Spleen (tissue), 11 donors: ENCODE measurements around the gene SMARCC2. TPM values are rescaled to one million over a fixed set of nuclear protein-coding genes. Genes with fewer than 3 reads are reported as not detected.
A peak's percentile ranks its signal among the peaks of the same experiment; 100 is the strongest.

ENCODE experiments used
- DNase-seq: peaks from one replicate; pipeline ENCODE4 v3.0.0-alpha.2; 2020
- H3K27ac ChIP-seq, 8 donors: fragments of 200-600 bp; sonication (generic) in 7 of 8; 1 replicate in 4 of 8; 2 replicates in 4 of 8; pipeline versions ENCODE4 v1.5.0 to v1.8.0; 2016 to 2021; ENCODE audit warnings: inconsistent platforms in 4 of 8, mild to moderate bottlenecking in 4 of 8, moderate library complexity in 1 of 8
- H3K27me3 ChIP-seq, 7 donors: fragments of 200-600 bp; sonication (generic) in 6 of 7; replicated peaks in 1 of 7; 1 replicate in 4 of 7; 2 replicates in 3 of 7; pipeline versions ENCODE4 v1.5.0 to v1.8.0; 2016 to 2021; ENCODE audit warnings: inconsistent platforms in 3 of 7, mild to moderate bottlenecking in 1 of 7
- H3K36me3 ChIP-seq, 6 donors: fragments of 200-600 bp; sonication (generic) in 5 of 6; 1 replicate in 4 of 6; 2 replicates in 2 of 6; pipeline versions ENCODE4 v1.5.0 to v1.8.0; 2016 to 2021; ENCODE audit warnings: inconsistent platforms in 2 of 6
- H3K4me1 ChIP-seq, 6 donors: fragments of 200-600 bp; sonication (generic) in 5 of 6; 1 replicate in 3 of 6; 2 replicates in 3 of 6; pipeline versions ENCODE4 v1.5.0 to v1.8.0; 2016 to 2021; ENCODE audit warnings: inconsistent platforms in 3 of 6
- H3K4me3 ChIP-seq, 8 donors: fragments of 200-600 bp; sonication (generic) in 7 of 8; 1 replicate in 4 of 8; 2 replicates in 4 of 8; pipeline versions ENCODE4 v1.5.0 to v1.8.0; 2016 to 2021; ENCODE audit warnings: inconsistent platforms in 4 of 8, mild to moderate bottlenecking in 4 of 8, moderate library complexity in 2 of 8
- H3K9me3 ChIP-seq, 8 donors: fragments of 200-600 bp; sonication (generic) in 7 of 8; 1 replicate in 4 of 8; 2 replicates in 4 of 8; pipeline versions ENCODE4 v1.5.0 to v1.8.0; 2016 to 2021; ENCODE audit warnings: inconsistent platforms in 4 of 8
- POLR2A ChIP-seq, 3 donors: fragments of 450-650 bp; IDR thresholded peaks; one replicate each; pipeline ENCODE4 v1.5.1; 2017; ENCODE audit warnings: antibody characterized with exemption in 3 of 3, mild to moderate bottlenecking in 1 of 3
- POLR2AphosphoS5 ChIP-seq, 3 donors: sonication (generic); formaldehyde crosslinking; IDR thresholded peaks; one replicate each; pipeline ENCODE4 v1.5.1; 2017; ENCODE audit warnings: antibody characterized with exemption in 3 of 3
- WGBS, 5 donors: extraction: QIAGEN DNeasy Blood & Tissue Kit in 3 of 5; methylation state at CpG; one replicate each; pipeline versions ENCODE4 v1.1.5 to v1.1.7; 2013 to 2018; 5-methylcytosine and 5-hydroxymethylcytosine counted together
- intact Hi-C: fragments of 100-400 bp; cut with DNase I; formaldehyde crosslinking; loops from one replicate; pipeline ENCODE4 v1.15.0; 2023; ENCODE audit warnings: low total_unique reads
- polyA plus RNA-seq, 3 donors: library from polyadenylated mRNA; stranded (reverse); fragments of 200-250 nt; gene quantifications; one replicate each; pipeline ENCODE4 v1.2.1, GENCODE V29; 2013
- total RNA-seq, 7 donors: library from RNA; depleted of rRNA in 3 of 7; stranded (reverse); fragments of >200 nt in 3 of 7; fragmentation: NEBNext Ultra II Directional in 4 of 7; extraction: Animal tissue kit (Norgen Biotek cat#: 25700) in 4 of 7; gene quantifications; one replicate each; pipeline versions ENCODE4 v1.1.0 to v1.2.1, GENCODE V29; 2016 to 2021
- TF ChIP-seq, protein P1 (sequence below), 11 experiments: fragments of 200-600 bp in 7 of 11; fragments of 450-650 bp in 4 of 11; sonication (generic) in 4 of 11; IDR thresholded peaks in 8 of 11; conservative IDR thresholded peaks in 3 of 11; 1 replicate in 7 of 11; 2 replicates in 4 of 11; pipeline versions ENCODE4 v1.4.0 to v1.8.0; 2016 to 2021; ENCODE audit warnings: antibody characterized with exemption in 11 of 11, inconsistent platforms in 4 of 11, mild to moderate bottlenecking in 1 of 11
- donor health status: healthy with polysubstance abuse.
- donor health status: DM: no; HTN: no; CAD: no; lungs with moderate emphysema.
- donor health status: DM: no; HTN: no; CAD: no.
- donor health status: Bipolar disorder and iron deficiency.
- donor health status: healthy.
- donor health status: DM: no; HTN: no; CAD: no.
- donor health status: DM: yes; HTN: yes; CAD: no.

SMARCC2 gene
- total and polyA plus RNA-seq, 10 donors: 8.5 to 121 (median 97.7) TPM

DNA sequence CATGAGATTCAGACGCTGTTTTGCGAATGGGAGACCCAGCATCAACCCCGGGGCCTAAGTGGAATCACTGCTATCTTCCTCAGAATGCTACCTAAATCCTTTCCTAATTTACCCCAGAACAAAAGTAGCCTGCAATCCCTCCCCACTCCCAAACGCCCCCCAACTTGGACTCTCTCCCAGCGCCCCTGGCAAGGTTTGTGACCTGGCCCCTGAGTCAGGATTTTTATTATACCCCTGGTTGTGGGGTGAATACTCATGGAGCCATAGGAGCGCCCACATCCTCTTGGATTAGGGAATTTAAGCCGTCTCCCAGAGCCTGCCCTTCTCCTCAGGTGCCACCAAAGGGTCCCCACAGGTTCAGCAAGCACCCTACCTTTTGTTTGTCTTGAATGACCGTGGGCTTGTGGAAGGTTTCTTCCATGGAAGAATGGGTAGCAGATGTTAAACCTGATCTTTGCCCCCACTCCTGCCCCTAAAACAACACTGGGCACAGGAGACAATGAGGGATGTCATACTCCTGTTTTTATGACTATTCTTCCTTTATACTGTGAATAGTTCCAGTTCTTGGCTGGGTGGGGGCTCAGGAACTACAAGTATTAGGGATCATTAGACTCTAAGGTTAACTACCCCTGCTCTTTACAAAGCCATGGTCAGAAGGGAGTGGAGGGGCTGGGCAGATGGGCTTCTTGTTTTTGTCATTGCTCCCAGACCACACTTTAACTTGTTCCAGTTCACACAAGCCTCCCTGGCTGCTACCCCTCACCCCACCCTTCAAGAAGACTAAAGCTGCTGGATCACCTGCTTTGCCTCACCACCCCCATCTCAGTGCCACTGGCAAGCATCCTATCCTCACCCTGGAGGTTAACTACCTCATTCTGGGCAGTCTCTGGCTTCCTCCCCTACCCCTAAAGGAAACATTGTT, 36.3 kb downstream of the SMARCC2 start:
- intact Hi-C loops: no loop called here
- peak overlapping the region in 7 of 8 donors; percentile 97 to 98 (median 98) for H3K27ac ChIP-seq

DNA sequence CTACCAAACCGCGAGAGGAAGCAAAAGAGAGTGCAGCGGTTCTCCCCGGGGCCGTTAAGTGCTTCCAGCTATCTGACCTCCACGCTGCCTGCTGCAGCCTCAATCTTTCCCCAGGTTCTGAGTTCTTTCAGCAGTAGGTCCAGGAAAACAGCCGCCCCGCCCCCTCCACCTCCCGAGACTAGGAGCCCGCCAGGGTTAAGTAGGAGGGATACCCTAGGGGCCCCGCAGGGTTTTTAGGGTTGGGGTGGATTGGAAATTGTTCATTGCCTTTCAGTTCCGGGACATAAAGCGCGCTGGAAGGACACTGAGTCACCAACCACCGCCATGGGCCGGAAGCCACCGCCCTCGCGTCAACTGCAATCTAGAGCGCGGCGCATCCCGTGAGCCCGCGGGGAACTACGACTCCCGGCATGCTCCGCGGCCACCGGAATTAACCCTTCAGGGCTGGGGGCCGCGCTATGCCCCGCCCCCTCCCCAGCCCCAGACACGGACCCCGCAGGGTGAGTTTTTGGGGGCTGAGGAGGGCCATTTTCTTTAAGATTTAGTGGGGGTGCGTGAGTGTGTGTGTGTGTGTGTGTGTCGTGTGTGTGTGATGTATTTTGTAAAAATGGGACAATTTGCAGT, 37.0 kb downstream of the SMARCC2 start, which contains the start of gene MYL6B:
TSS of gene MYL6B (plus strand) at position 456 of the 624 bp plus-strand sequence. CDS start 1,332 bp downstream, outside the sequence.
- TF ChIP-seq POLR2A (IDR thresholded peaks at IDR 0.05) (peak in 1 of 3 donors; percentile 50), POLR2AphosphoS5 (IDR thresholded peaks at IDR 0.05) (peak; percentile 95 to 97 (median 95))
- TF ChIP-seq, protein P1, sequence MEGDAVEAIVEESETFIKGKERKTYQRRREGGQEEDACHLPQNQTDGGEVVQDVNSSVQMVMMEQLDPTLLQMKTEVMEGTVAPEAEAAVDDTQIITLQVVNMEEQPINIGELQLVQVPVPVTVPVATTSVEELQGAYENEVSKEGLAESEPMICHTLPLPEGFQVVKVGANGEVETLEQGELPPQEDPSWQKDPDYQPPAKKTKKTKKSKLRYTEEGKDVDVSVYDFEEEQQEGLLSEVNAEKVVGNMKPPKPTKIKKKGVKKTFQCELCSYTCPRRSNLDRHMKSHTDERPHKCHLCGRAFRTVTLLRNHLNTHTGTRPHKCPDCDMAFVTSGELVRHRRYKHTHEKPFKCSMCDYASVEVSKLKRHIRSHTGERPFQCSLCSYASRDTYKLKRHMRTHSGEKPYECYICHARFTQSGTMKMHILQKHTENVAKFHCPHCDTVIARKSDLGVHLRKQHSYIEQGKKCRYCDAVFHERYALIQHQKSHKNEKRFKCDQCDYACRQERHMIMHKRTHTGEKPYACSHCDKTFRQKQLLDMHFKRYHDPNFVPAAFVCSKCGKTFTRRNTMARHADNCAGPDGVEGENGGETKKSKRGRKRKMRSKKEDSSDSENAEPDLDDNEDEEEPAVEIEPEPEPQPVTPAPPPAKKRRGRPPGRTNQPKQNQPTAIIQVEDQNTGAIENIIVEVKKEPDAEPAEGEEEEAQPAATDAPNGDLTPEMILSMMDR (IDR thresholded peaks at IDR 0.05 in 8 of 11, conservative IDR thresholded peaks at IDR 0.05 in 3 of 11): no peak
- H3K4me1 ChIP-seq: peaks cover 12 to 61% (median 43%) of the 10 kb centered on the region in 6 donors
- WGBS, 5 donors: 0 to 1% (median 1%) methylated on average over 23 to 37 of the region's 37 CpGs
- H3K36me3 ChIP-seq: peaks cover 0 to 8% (median 0%) of the 10 kb centered on the region in 6 donors
- no peaks in the 10 kb centered on the region for H3K27me3 ChIP-seq
- H3K9me3 ChIP-seq: no peaks in the 10 kb centered on the region
- intact Hi-C loops: no loop called here
- DNase-seq: peak; percentile 98
- H3K4me3 ChIP-seq: peak within 1 kb of the TSS; percentile 52 to 86 (median 59)
- H3K27ac ChIP-seq: peak within 1 kb of the TSS; percentile 96 to 98 (median 98)

More for the DNA sequence above, 36.3 kb downstream of the SMARCC2 start:
- peaks cover 12 to 59% (median 43%) of the 10 kb centered on the region in 6 donors for H3K4me1 ChIP-seq
- no peak for TF ChIP-seq POLR2AphosphoS5 (IDR thresholded peaks at IDR 0.05)
- TF ChIP-seq POLR2A (IDR thresholded peaks at IDR 0.05): no peak
- TF ChIP-seq, protein P1 (IDR thresholded peaks at IDR 0.05 in 8 of 11, conservative IDR thresholded peaks at IDR 0.05 in 3 of 11): no peak
- DNase-seq: no peak
- no peaks in the 10 kb centered on the region for H3K9me3 ChIP-seq
- H3K36me3 ChIP-seq: peaks cover 0 to 8% (median 0%) of the 10 kb centered on the region in 6 donors
- 7 to 24% (median 15%) methylated on average over 8 of the region's 8 CpGs for WGBS, 5 donors
- no peaks in the 10 kb centered on the region for H3K27me3 ChIP-seq
- peak overlapping the region; percentile 52 to 86 (median 59) for H3K4me3 ChIP-seq

DNA sequence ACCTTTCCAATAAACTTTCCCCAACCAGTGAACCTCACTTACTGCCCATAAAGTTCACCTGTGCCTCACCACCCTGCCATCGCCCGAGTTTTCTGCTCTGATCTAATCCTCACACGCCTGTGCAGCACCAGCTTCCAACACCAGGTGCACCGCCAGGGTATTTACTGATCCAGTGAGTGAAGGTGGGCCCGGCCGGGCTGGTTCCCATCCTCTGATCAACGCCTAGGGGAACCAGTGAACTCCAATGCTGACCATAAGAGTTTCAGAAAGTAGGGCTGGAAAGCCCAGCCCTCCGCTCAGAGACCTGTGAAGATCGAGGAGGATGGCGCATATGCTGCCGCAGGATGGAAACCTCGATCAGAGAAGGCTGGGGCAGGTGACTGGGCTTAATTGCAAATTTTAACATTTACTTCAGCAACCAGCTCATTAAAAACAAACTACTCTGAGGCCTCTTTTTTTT, 37.6 kb downstream of the SMARCC2 start:
- peak overlapping the region; percentile 52 to 86 (median 59) for H3K4me3 ChIP-seq
- peak overlapping the region; percentile 96 to 98 (median 98) for H3K27ac ChIP-seq
- peaks cover 0 to 8% (median 0%) of the 10 kb centered on the region in 6 donors for H3K36me3 ChIP-seq
- peaks cover 13 to 61% (median 43%) of the 10 kb centered on the region in 6 donors for H3K4me1 ChIP-seq
- H3K27me3 ChIP-seq: no peaks in the 10 kb centered on the region
- no peaks in the 10 kb centered on the region for H3K9me3 ChIP-seq
- DNase-seq: peak; percentile 88
- 6 to 10% (median 7%) methylated on average over 12 of the region's 12 CpGs for WGBS, 5 donors
- intact Hi-C loops: no loop called here
- peak in 1 of 3 donors; percentile 17 for TF ChIP-seq POLR2AphosphoS5 (IDR thresholded peaks at IDR 0.05)
- no peak for TF ChIP-seq POLR2A (IDR thresholded peaks at IDR 0.05)
- TF ChIP-seq, protein P1 (IDR thresholded peaks at IDR 0.05 in 8 of 11, conservative IDR thresholded peaks at IDR 0.05 in 3 of 11): peak in 10 of 11 experiments; percentile 38 to 66 (median 54)
